K562 (cell line): Measurements from ENCODE around the gene DPH2. TPM values are rescaled to one million over a fixed set of nuclear protein-coding genes. Genes with fewer than 3 reads are reported as not detected.

Source experiments
- BHLHE40 ChIP-seq: IDR thresholded peaks from 2 replicates; pipeline ENCODE4 v1.6.1; 2011; ENCODE audit warnings: low read length, improper control_type of control experiment
- CBFA2T3 ChIP-seq: fragments of 450-650 bp; IDR thresholded peaks from 2 replicates; pipeline ENCODE4 v1.6.1; 2017
- CHD1 ChIP-seq: fragments of 200-600 bp; sonication (generic); IDR thresholded peaks from one replicate; pipeline ENCODE4 v1.6.1; 2012; ENCODE audit warnings: mild to moderate bottlenecking, moderate library complexity, low read length, inconsistent platforms
- CHD2 ChIP-seq: IDR thresholded peaks from 2 replicates; pipeline ENCODE4 v1.6.1; 2011; ENCODE audit warnings: low read depth, low read length
- ELF1 ChIP-seq: fragments of 200-800 bp; sonication (Bioruptor generic); IDR thresholded peaks from 2 replicates; pipeline ENCODE4 v1.6.1; 2016; ENCODE audit warnings: missing genetic modification characterization, missing compliant biosample characterization
- ELK3 ChIP-seq: fragments of 450-650 bp; formaldehyde crosslinking; IDR thresholded peaks from 2 replicates; pipeline ENCODE4 v1.4.0; 2020; ENCODE audit warnings: mild to moderate bottlenecking
- FOXK2 ChIP-seq, 2 experiments: fragments of 450-650 bp; IDR thresholded peaks in 1 of 2; conservative IDR thresholded peaks in 1 of 2; 2 replicates each; pipeline ENCODE4 v1.6.1; 2016; ENCODE audit warnings: low read depth in 2 of 2, mild to moderate bottlenecking in 1 of 2
- GTF2E2 ChIP-seq: fragments of 200-800 bp; sonication (Bioruptor generic); IDR thresholded peaks from 2 replicates; pipeline ENCODE4 v1.6.1; 2016; ENCODE audit warnings: missing genetic modification characterization, missing compliant biosample characterization
- HMGN3 ChIP-seq: IDR thresholded peaks from 2 replicates; pipeline ENCODE4 v1.6.1; 2011; ENCODE audit warnings: borderline replicate concordance, low read depth, mild to moderate bottlenecking, mixed read lengths, low read length; ENCODE audit not compliant: insufficient read length; ENCODE audit errors: extremely low read depth
- NBN ChIP-seq: fragments of 450-650 bp; IDR thresholded peaks from 2 replicates; pipeline ENCODE4 v1.6.1; 2016; ENCODE audit warnings: low read depth, mild to moderate bottlenecking
- RBM17 ChIP-seq: fragments of 200-400 bp; formaldehyde crosslinking; IDR thresholded peaks from 2 replicates; pipeline ENCODE4 v1.6.1; 2017; ENCODE audit warnings: low read depth, mild to moderate bottlenecking, low read length, borderline replicate concordance
- REST ChIP-seq, 2 experiments: fragments of 450-650 bp; formaldehyde crosslinking in 1 of 2; IDR thresholded peaks; 2 replicates each; pipeline versions ENCODE4 v1.4.0 to v1.6.1; 2014 to 2020; ENCODE audit warnings: mild to moderate bottlenecking in 2 of 2, borderline replicate concordance in 1 of 2, low read depth in 1 of 2
- SAFB ChIP-seq: fragments of 200-400 bp; formaldehyde crosslinking; IDR thresholded peaks from 2 replicates; pipeline ENCODE4 v1.6.1; 2017; ENCODE audit warnings: low read depth, low read length, borderline replicate concordance
- SMARCA4 ChIP-seq: fragments of 450-650 bp; IDR thresholded peaks from 2 replicates; pipeline ENCODE4 v1.6.1; 2016
- SMARCA5 ChIP-seq: fragments of 450-650 bp; IDR thresholded peaks from 2 replicates; pipeline ENCODE4 v1.6.1; 2016
- SOX6 ChIP-seq: fragments of 450-650 bp; IDR thresholded peaks from 2 replicates; pipeline ENCODE4 v1.6.1; 2014; ENCODE audit warnings: mild to moderate bottlenecking
- SPI1 ChIP-seq: IDR thresholded peaks from 2 replicates; pipeline ENCODE4 v1.6.1; 2011; ENCODE audit warnings: low read depth, low read length, control low read depth, borderline replicate concordance
- TCFL5 ChIP-seq: fragments of 250-450 bp; sonication (Bioruptor Pico); conservative IDR thresholded peaks from 2 replicates; pipeline ENCODE4 v1.6.1; 2021; ENCODE audit warnings: mild to moderate bottlenecking, moderate library complexity, matching md5 sums
- TEAD1 ChIP-seq, 2 experiments: fragments of 450-650 bp in 1 of 2; sonication (generic) in 1 of 2; formaldehyde crosslinking; IDR thresholded peaks; 2 replicates each; pipeline versions ENCODE4 v1.4.0 to v1.8.0; 2020 to 2022; ENCODE audit warnings: mild to moderate bottlenecking in 2 of 2, missing genetic modification reagents in 1 of 2
- TEAD4 ChIP-seq, 2 experiments: sonication (generic) in 1 of 2; formaldehyde crosslinking in 1 of 2; IDR thresholded peaks; 2 replicates each; pipeline versions ENCODE4 v1.6.1 to v1.8.0; 2012 to 2022; ENCODE audit warnings: borderline replicate concordance in 1 of 2, inconsistent platforms in 1 of 2, low read length in 1 of 2, mild to moderate bottlenecking in 1 of 2, missing genetic modification reagents in 1 of 2
- polyA plus RNA-seq, 8 experiments: library from polyadenylated mRNA; depleted of rRNA in 4 of 8; stranded (reverse) in 5 of 8; unstranded in 3 of 8; fragments of >200 nt; fragmentation: Nextera tagmentation in 2 of 8; fragmentation: Illumina TruSeq in 1 of 8; extraction: Ambion mirVana in 2 of 8; extraction: Trizol in 1 of 8; gene quantifications; 2 replicates each; pipeline versions ENCODE4 v1.2.1 to v1.2.3, GENCODE V29; 2011 to 2014; ENCODE audit warnings: inconsistent platforms in 1 of 8, missing spikeins in 1 of 8
- total RNA-seq, 7 experiments: library from RNA; depleted of rRNA in 6 of 7; stranded (reverse); fragments of >200 nt in 6 of 7; fragmentation: Illumina TruSeq in 2 of 7; extraction: Trizol in 2 of 7; gene quantifications; 2 replicates each; pipeline versions ENCODE4 v1.2.1 to v1.2.3, GENCODE V29; 2011 to 2021; ENCODE audit warnings: low replicate concordance in 1 of 7

Gene DPH2
- total and polyA plus RNA-seq, 9 of the 15 experiments (the other 6 are each of a cell fraction or from before 2014, with no cell fraction given), result 17.9 to 94.1 (median 68.1) TPM

DNA sequence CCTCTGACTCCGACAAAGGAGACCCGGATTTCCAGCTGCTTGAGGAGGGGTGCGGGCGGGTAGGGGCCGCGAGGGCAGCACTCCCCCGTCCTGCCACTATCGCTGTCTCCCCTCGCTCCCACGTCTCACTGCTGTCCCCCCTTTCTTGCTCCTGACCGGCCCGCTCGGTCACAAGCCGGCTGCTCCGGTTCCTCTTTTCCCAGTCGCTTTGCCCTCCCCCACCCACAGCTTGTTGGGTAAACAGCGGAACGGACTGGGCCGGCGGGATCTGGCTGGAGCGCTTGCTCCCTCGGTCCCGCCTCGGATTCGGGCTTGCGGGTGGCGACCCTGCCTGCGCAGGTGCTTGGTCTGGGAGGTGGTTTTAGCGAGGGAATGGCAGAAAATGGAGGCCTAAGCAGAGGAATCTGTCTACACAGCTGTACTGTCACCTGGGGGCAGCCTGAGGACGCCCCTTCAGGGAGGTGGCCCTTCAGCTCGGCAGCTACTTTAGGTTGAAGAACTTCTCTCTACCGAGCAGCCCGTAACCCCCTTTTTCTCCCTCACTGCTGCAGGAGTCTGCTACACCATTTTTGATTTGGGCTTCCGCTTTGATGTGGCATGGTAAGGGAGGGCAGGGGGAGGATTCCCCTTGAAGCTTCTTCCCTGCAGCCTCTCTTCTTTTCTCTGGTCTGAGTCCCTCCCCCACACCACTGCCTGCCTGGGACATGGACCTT lies 5.6 kb downstream of the DPH2 start (continued):
- TF ChIP-seq REST (IDR thresholded peaks at IDR 0.05; ENCODE audit: borderline replicate concordance), result peak; percentile 93
- no peak for TF ChIP-seq REST (CRISPR knock-in tag; IDR thresholded peaks at IDR 0.05; ENCODE audit: low read depth)
- TF ChIP-seq ELK3 (CRISPR knock-in tag), result no peak
- peak; percentile 69 to 88; a peak in 3 of 4 replicates for TF ChIP-seq FOXK2 (conservative IDR thresholded peaks at IDR 0.05 in 1 of 2, IDR thresholded peaks at IDR 0.05 in 1 of 2; ENCODE audit: low read depth in 2 of 2)
- TF ChIP-seq RBM17, result no peak
- TF ChIP-seq TCFL5, result no peak
- TF ChIP-seq ELF1, result peak; percentile 35; the same call in 1 of the 2 replicates
- no peak for TF ChIP-seq SOX6
- peak; percentile 46; the same call in 1 of the 2 replicates for TF ChIP-seq SMARCA4
- TF ChIP-seq SAFB, result peak; percentile 3; the same call in 1 of the 2 replicates
- TF ChIP-seq SPI1, result peak; percentile 98
- TF ChIP-seq CBFA2T3, result no peak
- TF ChIP-seq SMARCA5, result peak; percentile 22; the same call in 1 of the 2 replicates
- TF ChIP-seq HMGN3, result peak; percentile 5
- peak; percentile 6; the same call in 1 of the 2 replicates for TF ChIP-seq CHD2
- 0 out of 2 replicates have a peak, but pooled peaks have one; percentile 6 for TF ChIP-seq TEAD4 (IDR thresholded peaks at IDR 0.05; ENCODE audit: low read length)
- 0 out of 2 replicates have a peak, but pooled peaks have one; percentile 14 for TF ChIP-seq TEAD4 (CRISPR knock-in tag; IDR thresholded peaks at IDR 0.05; ENCODE audit: borderline replicate concordance)
- no peak for TF ChIP-seq NBN
- TF ChIP-seq BHLHE40, result no peak
- TF ChIP-seq GTF2E2, result peak; percentile 80
- TF ChIP-seq TEAD1 (CRISPR knock-in tag; IDR thresholded peaks at IDR 0.05), result peak in 1 of 2 experiments; percentile 6; a peak in 1 of 4 replicates
- peak; percentile 80 for TF ChIP-seq CHD1
